ENCODE measurements around the gene PTPRN2.

Gene PTPRN2

GRCh38 chr7:157653827-157654207 is 933.8 kb downstream of the PTPRN2 start:
- no peak for TF ChIP-seq L3MBTL2 (conservative IDR thresholded peaks at IDR 0.05)
- TF ChIP-seq CTBP1 (IDR thresholded peaks at IDR 0.05; ENCODE audit: borderline replicate concordance) = no peak
- TF ChIP-seq ELF4 (IDR thresholded peaks at IDR 0.05) = no peak
- DNase-seq (ENCODE audit: extremely low spot score) = no peak
- ChIA-PET CTCF (no interaction called here), POLR2A (no interaction called here)

DNA sequence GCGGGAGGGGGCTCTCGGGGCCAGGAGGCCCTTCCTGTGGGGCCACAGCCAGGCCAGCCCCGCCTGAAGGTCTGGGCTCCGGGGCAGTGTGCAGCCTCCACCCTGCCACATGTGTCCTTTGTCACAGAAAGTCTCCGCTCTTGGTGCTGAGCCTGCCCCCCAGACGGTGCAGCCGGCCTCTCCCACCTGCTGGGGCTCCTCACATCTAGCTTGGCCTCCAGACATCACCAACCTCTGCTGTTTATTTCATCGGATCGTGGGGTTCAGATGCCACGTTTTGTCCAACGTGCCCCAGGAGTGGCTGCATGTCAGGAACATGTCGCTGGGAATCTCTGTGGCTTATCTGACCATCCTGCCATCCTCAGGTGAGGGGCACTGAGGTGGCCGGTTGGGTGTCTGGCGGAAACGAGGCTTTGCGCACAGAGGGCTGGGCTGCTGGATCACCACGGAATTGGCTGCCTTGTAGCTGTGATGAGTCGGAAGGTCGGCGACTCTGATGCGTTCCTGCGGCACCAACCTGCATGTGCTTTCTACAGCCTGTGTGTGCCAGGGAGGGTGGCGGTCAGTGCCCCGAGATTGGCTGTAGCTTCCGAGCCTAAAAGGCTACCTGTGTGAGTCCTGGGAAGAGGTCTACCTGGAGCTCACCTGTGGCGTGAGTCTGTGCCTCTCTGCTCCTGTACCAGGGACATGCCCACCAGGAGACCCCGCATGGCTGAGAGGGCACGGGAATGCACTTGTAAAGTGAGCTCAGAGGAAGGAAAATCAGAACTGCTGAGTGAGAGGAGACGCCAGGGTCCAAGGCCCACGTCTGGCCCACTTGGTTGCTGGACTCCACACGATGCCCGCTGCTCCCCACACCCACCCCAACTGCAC is 934.4 kb downstream of the PTPRN2 start:
- TF ChIP-seq, protein P1, sequence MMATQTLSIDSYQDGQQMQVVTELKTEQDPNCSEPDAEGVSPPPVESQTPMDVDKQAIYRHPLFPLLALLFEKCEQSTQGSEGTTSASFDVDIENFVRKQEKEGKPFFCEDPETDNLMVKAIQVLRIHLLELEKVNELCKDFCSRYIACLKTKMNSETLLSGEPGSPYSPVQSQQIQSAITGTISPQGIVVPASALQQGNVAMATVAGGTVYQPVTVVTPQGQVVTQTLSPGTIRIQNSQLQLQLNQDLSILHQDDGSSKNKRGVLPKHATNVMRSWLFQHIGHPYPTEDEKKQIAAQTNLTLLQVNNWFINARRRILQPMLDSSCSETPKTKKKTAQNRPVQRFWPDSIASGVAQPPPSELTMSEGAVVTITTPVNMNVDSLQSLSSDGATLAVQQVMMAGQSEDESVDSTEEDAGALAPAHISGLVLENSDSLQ (IDR thresholded peaks at IDR 0.05) = no peak
- TF ChIP-seq ZNF384 (IDR thresholded peaks at IDR 0.05) = no peak
- TF ChIP-seq BHLHE40 (IDR thresholded peaks at IDR 0.05; ENCODE audit: borderline replicate concordance) = no peak
- no peak for TF ChIP-seq HDGF (IDR thresholded peaks at IDR 0.05; ENCODE audit: borderline replicate concordance)
- no peak for TF ChIP-seq CTBP1 (IDR thresholded peaks at IDR 0.05; ENCODE audit: borderline replicate concordance)
- no peak for TF ChIP-seq NFRKB (IDR thresholded peaks at IDR 0.05)
- TF ChIP-seq L3MBTL2 (conservative IDR thresholded peaks at IDR 0.05) = no peak
- no peak for TF ChIP-seq FOXA1 (IDR thresholded peaks at IDR 0.05)
- TF ChIP-seq FOXK2 (IDR thresholded peaks at IDR 0.05) = no peak
- POLR2A ChIA-PET = no interaction called here
- no peak for DNase-seq (ENCODE audit: extremely low spot score)
- CTCF ChIA-PET = no interaction called here

DNA sequence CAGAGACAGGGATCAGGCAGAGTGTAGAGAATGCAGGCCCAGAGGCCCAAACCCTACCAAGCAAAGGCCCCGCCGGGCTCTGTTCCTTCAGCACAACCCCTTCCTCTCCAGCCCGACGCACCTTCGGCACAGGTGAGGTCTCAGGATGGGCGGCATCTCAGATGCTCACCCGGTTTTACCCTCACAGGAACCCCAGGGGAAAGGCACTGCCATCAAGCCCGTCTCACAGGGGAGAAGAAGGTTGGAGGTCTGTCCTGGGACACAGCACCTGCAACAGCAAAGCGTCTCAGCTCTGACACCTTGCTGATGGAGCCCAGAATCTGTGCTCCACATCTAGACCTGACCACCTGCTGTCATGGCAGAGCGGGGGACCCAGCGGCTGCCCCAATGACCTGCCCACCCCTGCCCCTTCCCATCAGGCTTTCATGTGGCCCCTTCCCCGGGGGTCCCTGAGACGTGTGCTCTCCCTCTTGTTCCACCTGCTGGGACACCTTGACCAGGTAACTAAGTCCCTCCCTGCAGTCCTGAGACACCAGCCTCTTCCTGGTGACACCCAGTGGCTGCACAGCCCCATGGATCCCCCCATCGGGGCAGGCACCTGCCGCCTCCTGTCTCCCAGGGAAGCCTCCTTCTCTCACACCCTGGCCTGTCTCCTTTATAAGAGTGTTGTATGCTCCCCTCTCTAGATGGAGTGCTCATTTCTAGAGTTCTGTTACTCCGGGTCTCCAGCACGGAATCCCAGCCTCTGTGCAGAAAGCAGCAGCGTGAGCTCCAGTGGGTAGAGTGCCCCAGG is 935.3 kb downstream of the PTPRN2 start:
- POLR2A ChIA-PET = no interaction called here
- DNase-seq (ENCODE audit: extremely low spot score) = no peak
- CTCF ChIA-PET = no interaction called here
- no peak for TF ChIP-seq SUZ12 (IDR thresholded peaks at IDR 0.05)

GRCh38 chr7:157651366-157652160 is 936.1 kb downstream of the PTPRN2 start:
- POLR2A ChIA-PET = no interaction called here
- no peak for DNase-seq (ENCODE audit: extremely low spot score)
- TF ChIP-seq L3MBTL2 (conservative IDR thresholded peaks at IDR 0.05) (no peak), SUZ12 (IDR thresholded peaks at IDR 0.05) (no peak), SP1 (IDR thresholded peaks at IDR 0.05) (no peak), FOXA1 (IDR thresholded peaks at IDR 0.05) (no peak), TARDBP (IDR thresholded peaks at IDR 0.05) (no peak), ELF4 (IDR thresholded peaks at IDR 0.05) (no peak), BHLHE40 (IDR thresholded peaks at IDR 0.05; ENCODE audit: borderline replicate concordance) (no peak), ZNF384 (IDR thresholded peaks at IDR 0.05) (no peak), ARNT (IDR thresholded peaks at IDR 0.05) (no peak), FOXM1 (IDR thresholded peaks at IDR 0.05; ENCODE audit: borderline replicate concordance) (no peak), CTBP1 (IDR thresholded peaks at IDR 0.05; ENCODE audit: borderline replicate concordance) (no peak), NFRKB (IDR thresholded peaks at IDR 0.05) (no peak), HDGF (IDR thresholded peaks at IDR 0.05; ENCODE audit: borderline replicate concordance) (no peak)
- TF ChIP-seq, protein P1 (IDR thresholded peaks at IDR 0.05) = no peak
- CTCF ChIA-PET = no interaction called here

- no peak for DNase-seq (ENCODE audit: extremely low spot score)
- POLR2A ChIA-PET = no interaction called here
- CTCF ChIA-PET = no interaction called here
- TF ChIP-seq, protein P1 (IDR thresholded peaks at IDR 0.05) = no peak
- TF ChIP-seq SP1 (IDR thresholded peaks at IDR 0.05) = no peak
- TF ChIP-seq FOXK2 (IDR thresholded peaks at IDR 0.05) = no peak
Observed at GRCh38 chr7:157650801-157651200, 936.8 kb downstream of the PTPRN2 start.

DNA sequence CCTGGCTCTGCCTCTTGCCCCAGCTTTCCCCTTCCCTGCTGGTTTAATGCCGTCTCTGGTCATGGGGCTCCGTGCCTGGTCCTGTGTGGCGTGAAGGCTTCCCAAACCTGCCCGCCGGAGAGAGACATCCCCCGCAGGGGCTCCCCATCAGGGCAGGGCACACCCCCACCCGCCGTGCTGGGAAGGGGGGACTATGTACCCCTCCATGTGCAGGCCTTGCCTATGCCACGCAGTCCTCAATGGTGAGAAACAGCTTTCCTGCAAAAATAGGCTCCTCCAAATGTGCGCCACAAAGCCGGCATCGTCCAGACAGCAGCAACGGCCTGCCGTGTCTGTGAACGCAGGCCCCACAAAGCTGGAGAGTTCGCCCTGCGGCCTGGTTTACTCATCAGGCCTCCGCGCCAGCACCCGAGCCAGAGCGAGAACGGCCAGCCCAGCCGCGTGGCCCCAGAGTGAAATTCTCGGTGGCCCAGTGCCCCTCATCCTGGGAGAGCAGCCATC is 937.4 kb downstream of the PTPRN2 start:
- no peak for DNase-seq (ENCODE audit: extremely low spot score)
- POLR2A ChIA-PET = no interaction called here

More for the DNA sequence above, 937.4 kb downstream of the PTPRN2 start:
- TF ChIP-seq FOXA1 (IDR thresholded peaks at IDR 0.05) (no peak), HDGF (IDR thresholded peaks at IDR 0.05; ENCODE audit: borderline replicate concordance) (no peak), SUZ12 (IDR thresholded peaks at IDR 0.05) (no peak), ELF4 (IDR thresholded peaks at IDR 0.05) (no peak), CTBP1 (IDR thresholded peaks at IDR 0.05; ENCODE audit: borderline replicate concordance) (no peak)
- CTCF ChIA-PET = no interaction called here
